Nephron progenitor cell (in vitro differentiated cells): ENCODE data around the gene RDX.

Experiments used
- DNase-seq: peaks from one replicate; pipeline ENCODE4 v3.0.0; 2021
- H3K27ac Mint-ChIP-seq: 2 replicates; pipeline ENCODE4 v1.8.0; 2021; ENCODE audit warnings: mild to moderate bottlenecking, moderate library complexity, mixed read lengths
- H3K27me3 Mint-ChIP-seq: 2 replicates; pipeline ENCODE4 v1.8.0; 2021; ENCODE audit warnings: mild to moderate bottlenecking, low read depth, mixed read lengths; ENCODE audit not compliant: poor library complexity
- H3K36me3 Mint-ChIP-seq: 2 replicates; pipeline ENCODE4 v1.8.0; 2021; ENCODE audit warnings: low read depth, mixed read lengths
- H3K4me1 Mint-ChIP-seq: 2 replicates; pipeline ENCODE4 v1.8.0; 2021; ENCODE audit warnings: mixed read lengths
- H3K4me3 Mint-ChIP-seq: 2 replicates; pipeline ENCODE4 v1.8.0; 2021; ENCODE audit warnings: mild to moderate bottlenecking, moderate library complexity, mixed read lengths
- H3K9me3 Mint-ChIP-seq: 2 replicates; pipeline ENCODE4 v1.8.0; 2021; ENCODE audit warnings: mild to moderate bottlenecking, moderate library complexity, mixed read lengths
- CTCF ChIP-seq: fragments of 200-600 bp; sonication (generic); IDR thresholded peaks from 2 replicates; pipeline ENCODE4 v1.5.0; 2021; ENCODE audit warnings: antibody characterized with exemption

Gene RDX

GRCh38 chr11:110173811-110174644, 122.4 kb downstream of the RDX start:
- no peak overlapping the region for H3K27ac Mint-ChIP-seq
- peak overlapping the region; percentile 70 for H3K4me3 Mint-ChIP-seq
- H3K9me3 Mint-ChIP-seq: no peaks in the 10 kb centered on the region
- DNase-seq: peak; percentile 82
- peaks cover 8% of the 10 kb centered on the region for H3K4me1 Mint-ChIP-seq
- H3K36me3 Mint-ChIP-seq: no peaks in the 10 kb centered on the region
- peaks cover 15% of the 10 kb centered on the region for H3K27me3 Mint-ChIP-seq
- peak; percentile 78 for TF ChIP-seq CTCF

- no peak for DNase-seq
These were observed 123.8 kb downstream of the RDX start for GRCh38 chr11:110172468-110173065.

GRCh38 chr11:110169738-110170137, 126.7 kb downstream of the RDX start:
- Mint-ChIP-seq H3K36me3 (peaks cover 9% of the 10 kb centered on the region), H3K4me1 (peaks cover 8% of the 10 kb centered on the region), H3K4me3 (no peak overlapping the region), H3K27ac (no peak overlapping the region), H3K9me3 (no peaks in the 10 kb centered on the region), H3K27me3 (no peaks in the 10 kb centered on the region)
- no peak for TF ChIP-seq CTCF
- no peak for DNase-seq

More at GRCh38 chr11:110172468-110173065, 123.8 kb downstream of the RDX start:
- H3K36me3 Mint-ChIP-seq: no peaks in the 10 kb centered on the region
- H3K9me3 Mint-ChIP-seq: no peaks in the 10 kb centered on the region
- peaks cover 8% of the 10 kb centered on the region for H3K4me1 Mint-ChIP-seq
- H3K27ac Mint-ChIP-seq: no peak overlapping the region
- TF ChIP-seq CTCF: no peak
- H3K27me3 Mint-ChIP-seq: peaks cover 3% of the 10 kb centered on the region
- H3K4me3 Mint-ChIP-seq: no peak overlapping the region

GRCh38 chr11:110168033-110168803, 128.2 kb downstream of the RDX start:
- Mint-ChIP-seq H3K27me3 (no peaks in the 10 kb centered on the region), H3K27ac (no peak overlapping the region), H3K9me3 (no peaks in the 10 kb centered on the region), H3K4me1 (no peaks in the 10 kb centered on the region), H3K36me3 (peaks cover 21% of the 10 kb centered on the region), H3K4me3 (no peak overlapping the region)
- TF ChIP-seq CTCF: no peak
- DNase-seq: no peak

GRCh38 chr11:110165039-110165925, 131.1 kb downstream of the RDX start:
- no peak for TF ChIP-seq CTCF
- DNase-seq: no peak
- H3K27ac Mint-ChIP-seq: peak overlapping the region; percentile 66
- H3K4me3 Mint-ChIP-seq: no peak overlapping the region
- peaks cover 30% of the 10 kb centered on the region for H3K36me3 Mint-ChIP-seq
- H3K9me3 Mint-ChIP-seq: no peaks in the 10 kb centered on the region
- H3K4me1 Mint-ChIP-seq: no peaks in the 10 kb centered on the region
- H3K27me3 Mint-ChIP-seq: no peaks in the 10 kb centered on the region
